GM23338 (cell line): ENCODE results near the gene RMI2.

Experiments used
- EZH2 ChIP-seq: fragments of 200-600 bp; sonication (generic); IDR thresholded peaks from one replicate; pipeline ENCODE4 v1.8.0; 2017; ENCODE audit warnings: antibody characterized with exemption, mild to moderate bottlenecking, low read depth; ENCODE audit not compliant: unreplicated experiment
- EZH2phosphoT487 ChIP-seq: fragments of 200-600 bp; sonication (generic); IDR thresholded peaks from one replicate; pipeline ENCODE4 v1.8.1; 2018; ENCODE audit warnings: antibody characterized with exemption; ENCODE audit not compliant: unreplicated experiment
- JUNB ChIP-seq: IDR thresholded peaks from one replicate; pipeline ENCODE4 v1.6.1; 2016; ENCODE audit warnings: antibody characterized with exemption; ENCODE audit not compliant: unreplicated experiment
- POLR2AphosphoS5 ChIP-seq: IDR thresholded peaks from 2 replicates; pipeline ENCODE4 v1.6.1; 2016; ENCODE audit warnings: antibody characterized with exemption, low read depth
- STAT1 ChIP-seq: IDR thresholded peaks from one replicate; pipeline ENCODE4 v1.6.1; 2016; ENCODE audit warnings: antibody characterized with exemption; ENCODE audit not compliant: unreplicated experiment
- ZNF114 ChIP-seq: fragments of 250-450 bp; sonication (Bioruptor Pico); IDR thresholded peaks from 2 replicates; pipeline ENCODE4 v1.5.0; 2020; ENCODE audit warnings: mild to moderate bottlenecking, moderate library complexity
- TF ChIP-seq, protein P1 (sequence below), 2 experiments: fragments of 200-600 bp in 1 of 2; sonication (generic) in 1 of 2; conservative IDR thresholded peaks; 2 replicates each; pipeline versions ENCODE4 v1.5.1 to v1.6.1; 2016 to 2017; ENCODE audit warnings: antibody characterized with exemption in 2 of 2, low read depth in 2 of 2, mild to moderate bottlenecking in 2 of 2, moderate library complexity in 1 of 2
- TF ChIP-seq, protein P2 (sequence below): IDR thresholded peaks from one replicate; pipeline ENCODE4 v1.6.1; 2018; ENCODE audit warnings: antibody characterized with exemption; ENCODE audit not compliant: unreplicated experiment

- TF ChIP-seq EZH2 (no peak), JUNB (no peak), POLR2AphosphoS5 (peak; percentile 72), ZNF114 (0 out of 2 replicates have a peak, but pooled peaks have one; percentile 27), STAT1 (no peak), EZH2phosphoT487 (no peak)
- TF ChIP-seq, protein P1, sequence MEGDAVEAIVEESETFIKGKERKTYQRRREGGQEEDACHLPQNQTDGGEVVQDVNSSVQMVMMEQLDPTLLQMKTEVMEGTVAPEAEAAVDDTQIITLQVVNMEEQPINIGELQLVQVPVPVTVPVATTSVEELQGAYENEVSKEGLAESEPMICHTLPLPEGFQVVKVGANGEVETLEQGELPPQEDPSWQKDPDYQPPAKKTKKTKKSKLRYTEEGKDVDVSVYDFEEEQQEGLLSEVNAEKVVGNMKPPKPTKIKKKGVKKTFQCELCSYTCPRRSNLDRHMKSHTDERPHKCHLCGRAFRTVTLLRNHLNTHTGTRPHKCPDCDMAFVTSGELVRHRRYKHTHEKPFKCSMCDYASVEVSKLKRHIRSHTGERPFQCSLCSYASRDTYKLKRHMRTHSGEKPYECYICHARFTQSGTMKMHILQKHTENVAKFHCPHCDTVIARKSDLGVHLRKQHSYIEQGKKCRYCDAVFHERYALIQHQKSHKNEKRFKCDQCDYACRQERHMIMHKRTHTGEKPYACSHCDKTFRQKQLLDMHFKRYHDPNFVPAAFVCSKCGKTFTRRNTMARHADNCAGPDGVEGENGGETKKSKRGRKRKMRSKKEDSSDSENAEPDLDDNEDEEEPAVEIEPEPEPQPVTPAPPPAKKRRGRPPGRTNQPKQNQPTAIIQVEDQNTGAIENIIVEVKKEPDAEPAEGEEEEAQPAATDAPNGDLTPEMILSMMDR (conservative IDR thresholded peaks at IDR 0.05; ENCODE audit: low read depth in 2 of 2), result peak; percentile 21 to 23; a peak in 2 of 4 replicates
- TF ChIP-seq, protein P2, sequence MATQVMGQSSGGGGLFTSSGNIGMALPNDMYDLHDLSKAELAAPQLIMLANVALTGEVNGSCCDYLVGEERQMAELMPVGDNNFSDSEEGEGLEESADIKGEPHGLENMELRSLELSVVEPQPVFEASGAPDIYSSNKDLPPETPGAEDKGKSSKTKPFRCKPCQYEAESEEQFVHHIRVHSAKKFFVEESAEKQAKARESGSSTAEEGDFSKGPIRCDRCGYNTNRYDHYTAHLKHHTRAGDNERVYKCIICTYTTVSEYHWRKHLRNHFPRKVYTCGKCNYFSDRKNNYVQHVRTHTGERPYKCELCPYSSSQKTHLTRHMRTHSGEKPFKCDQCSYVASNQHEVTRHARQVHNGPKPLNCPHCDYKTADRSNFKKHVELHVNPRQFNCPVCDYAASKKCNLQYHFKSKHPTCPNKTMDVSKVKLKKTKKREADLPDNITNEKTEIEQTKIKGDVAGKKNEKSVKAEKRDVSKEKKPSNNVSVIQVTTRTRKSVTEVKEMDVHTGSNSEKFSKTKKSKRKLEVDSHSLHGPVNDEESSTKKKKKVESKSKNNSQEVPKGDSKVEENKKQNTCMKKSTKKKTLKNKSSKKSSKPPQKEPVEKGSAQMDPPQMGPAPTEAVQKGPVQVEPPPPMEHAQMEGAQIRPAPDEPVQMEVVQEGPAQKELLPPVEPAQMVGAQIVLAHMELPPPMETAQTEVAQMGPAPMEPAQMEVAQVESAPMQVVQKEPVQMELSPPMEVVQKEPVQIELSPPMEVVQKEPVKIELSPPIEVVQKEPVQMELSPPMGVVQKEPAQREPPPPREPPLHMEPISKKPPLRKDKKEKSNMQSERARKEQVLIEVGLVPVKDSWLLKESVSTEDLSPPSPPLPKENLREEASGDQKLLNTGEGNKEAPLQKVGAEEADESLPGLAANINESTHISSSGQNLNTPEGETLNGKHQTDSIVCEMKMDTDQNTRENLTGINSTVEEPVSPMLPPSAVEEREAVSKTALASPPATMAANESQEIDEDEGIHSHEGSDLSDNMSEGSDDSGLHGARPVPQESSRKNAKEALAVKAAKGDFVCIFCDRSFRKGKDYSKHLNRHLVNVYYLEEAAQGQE, result peak; percentile 9
Measured at GRCh38 chr16:11315510-11315909, 29.7 kb upstream of the RMI2 start.
